BE2C (cell line): Measurements from ENCODE around the gene RAB7A.

ENCODE experiments used
- DNase-seq: peaks from one replicate; pipeline ENCODE4 v3.0.0-alpha.2; 2020
- H3K27me3 ChIP-seq: fragments of 250-450 bp; sonication (Bioruptor Pico); 2 replicates; pipeline ENCODE4 v1.5.1; 2020; ENCODE audit warnings: mild to moderate bottlenecking
- H3K36me3 ChIP-seq: fragments of 250-450 bp; sonication (Bioruptor Pico); 2 replicates; pipeline ENCODE4 v1.5.1; 2020; ENCODE audit warnings: mild to moderate bottlenecking
- H3K4me1 ChIP-seq: fragments of 250-450 bp; sonication (Bioruptor Pico); 2 replicates; pipeline ENCODE4 v1.5.1; 2020
- H3K4me3 ChIP-seq: 2 replicates; pipeline ENCODE4 v1.5.1; 2011; ENCODE audit warnings: low read depth, low read length
- H3K9me3 ChIP-seq: fragments of 250-450 bp; sonication (Bioruptor Pico); 2 replicates; pipeline ENCODE4 v1.5.1; 2020
- CTCF ChIP-seq: IDR thresholded peaks from 2 replicates; pipeline ENCODE4 v1.5.1; 2012; ENCODE audit warnings: mild to moderate bottlenecking, low read depth, low read length

RAB7A gene

DNA sequence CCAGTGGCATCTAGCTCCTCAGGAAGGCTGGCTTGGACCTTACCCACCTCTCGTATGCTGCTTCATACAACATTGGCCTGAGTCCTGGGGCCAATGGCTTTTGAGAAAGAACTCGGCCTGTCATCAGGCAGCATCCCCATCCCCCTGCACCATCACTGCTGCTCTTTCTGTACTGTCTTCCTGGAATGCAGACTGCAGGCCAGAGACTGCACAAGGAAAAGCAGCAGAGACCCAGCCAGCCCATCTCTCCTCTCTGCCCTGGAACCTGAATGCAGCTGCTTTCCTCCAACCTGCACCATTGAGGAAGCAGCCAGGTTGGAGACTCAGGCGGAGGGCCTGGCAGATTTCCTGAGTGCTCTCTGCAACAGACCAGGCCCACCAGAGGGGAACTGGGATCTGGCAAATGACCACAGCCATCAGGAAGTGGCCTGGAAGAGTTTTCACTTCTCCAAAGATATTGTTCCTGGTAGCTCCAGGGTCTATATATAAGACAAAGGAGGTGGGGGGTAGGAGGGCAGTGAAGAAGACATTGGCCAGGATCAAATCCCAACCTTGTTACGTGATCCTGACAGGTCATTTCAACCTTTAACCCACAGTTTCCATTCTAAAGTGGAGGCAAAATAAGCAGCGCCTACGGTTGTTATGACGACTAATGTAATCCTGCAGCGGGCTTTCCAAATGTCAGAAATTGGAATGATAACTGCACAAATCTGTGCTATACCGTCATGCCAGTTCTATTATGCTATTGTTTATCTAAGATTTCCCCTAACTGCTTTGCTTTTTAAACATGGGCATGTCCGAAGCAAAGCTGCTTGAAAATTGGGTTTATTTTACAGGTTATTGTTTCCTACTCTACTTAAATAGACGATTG is 24.4 kb upstream of the RAB7A start:
- peak; percentile 74 for DNase-seq
- TF ChIP-seq CTCF = no peak
- no peaks in the 10 kb centered on the region for H3K9me3 ChIP-seq
- peak overlapping the region; percentile 12; the same call in 1 of the 2 replicates for H3K4me3 ChIP-seq
- no peaks in the 10 kb centered on the region for H3K27me3 ChIP-seq
- no peaks in the 10 kb centered on the region for H3K36me3 ChIP-seq
- peaks cover 16% of the 10 kb centered on the region for H3K4me1 ChIP-seq

DNA sequence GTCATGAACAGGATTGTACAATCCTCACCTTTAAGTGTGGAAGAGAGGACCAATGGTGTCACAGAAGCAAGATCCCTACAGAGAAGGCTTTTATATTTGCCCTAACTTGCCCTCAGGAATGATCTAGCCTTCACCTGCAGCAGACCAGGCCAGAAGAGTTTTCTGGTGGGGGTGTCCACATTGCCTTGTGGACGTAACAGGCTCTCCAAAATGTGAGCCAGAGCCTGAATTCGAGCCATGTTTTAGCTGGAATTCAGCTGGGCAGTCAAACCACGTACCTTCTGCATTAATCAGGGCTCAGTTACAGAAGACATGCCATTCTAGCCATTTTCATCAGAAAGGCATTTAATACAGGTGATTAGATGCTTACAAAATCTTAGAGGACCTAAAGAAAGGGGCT is 23.6 kb upstream of the RAB7A start:
- no peak for TF ChIP-seq CTCF
- H3K4me1 ChIP-seq = peaks cover 16% of the 10 kb centered on the region
- H3K36me3 ChIP-seq = no peaks in the 10 kb centered on the region
- no peaks in the 10 kb centered on the region for H3K9me3 ChIP-seq
- no peaks in the 10 kb centered on the region for H3K27me3 ChIP-seq
- no peak overlapping the region for H3K4me3 ChIP-seq
- no peak for DNase-seq

- H3K4me1 ChIP-seq = peaks cover 16% of the 10 kb centered on the region
- H3K4me3 ChIP-seq = no peak overlapping the region
- no peaks in the 10 kb centered on the region for H3K27me3 ChIP-seq
- no peak for TF ChIP-seq CTCF
- H3K9me3 ChIP-seq = no peaks in the 10 kb centered on the region
- DNase-seq = no peak
- H3K36me3 ChIP-seq = no peaks in the 10 kb centered on the region
These were observed 22.4 kb upstream of the RAB7A start for GRCh38 chr3:128703561-128703960.

- no peak overlapping the region for H3K4me3 ChIP-seq
- H3K36me3 ChIP-seq = no peaks in the 10 kb centered on the region
- H3K27me3 ChIP-seq = no peaks in the 10 kb centered on the region
- H3K4me1 ChIP-seq = peaks cover 11% of the 10 kb centered on the region
- TF ChIP-seq CTCF = no peak
- no peak for DNase-seq
- H3K9me3 ChIP-seq = no peaks in the 10 kb centered on the region
These were observed 19.8 kb upstream of the RAB7A start for GRCh38 chr3:128706086-128706615.

DNA sequence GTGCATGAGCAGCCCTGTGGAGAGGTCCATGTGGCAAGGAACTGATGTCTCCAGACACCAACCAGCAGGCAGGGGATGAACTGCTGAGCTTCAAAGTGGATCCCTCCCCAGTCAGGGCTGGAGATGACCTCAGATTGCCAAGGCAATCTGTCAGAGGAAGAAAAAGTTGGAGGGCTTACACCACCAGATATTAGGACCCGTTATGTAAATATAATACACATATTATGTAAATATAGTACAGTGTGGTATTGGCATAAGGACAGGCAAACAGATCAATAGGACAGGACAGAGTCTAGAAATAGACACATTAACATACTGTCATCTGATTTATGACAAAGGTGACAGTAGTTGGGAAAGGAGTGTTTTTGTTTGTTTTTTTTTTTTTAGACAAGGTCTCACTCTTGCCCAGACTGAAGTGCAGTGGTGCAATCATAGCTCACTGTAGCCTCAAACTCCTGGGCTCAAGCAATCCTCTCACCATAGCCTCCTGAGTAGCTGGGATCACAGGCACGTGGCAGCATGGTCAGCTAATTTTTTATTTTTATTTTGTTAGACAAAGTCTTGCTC is 18.0 kb upstream of the RAB7A start:
- H3K4me3 ChIP-seq = no peak overlapping the region
- DNase-seq = no peak
- H3K9me3 ChIP-seq = no peaks in the 10 kb centered on the region
- no peak for TF ChIP-seq CTCF
- H3K4me1 ChIP-seq = no peaks in the 10 kb centered on the region
- H3K36me3 ChIP-seq = no peaks in the 10 kb centered on the region
- no peaks in the 10 kb centered on the region for H3K27me3 ChIP-seq

- H3K4me3 ChIP-seq = no peak overlapping the region
- DNase-seq = no peak
- H3K4me1 ChIP-seq = no peaks in the 10 kb centered on the region
- H3K36me3 ChIP-seq = no peaks in the 10 kb centered on the region
- no peaks in the 10 kb centered on the region for H3K27me3 ChIP-seq
- no peak for TF ChIP-seq CTCF
- no peaks in the 10 kb centered on the region for H3K9me3 ChIP-seq
These were observed 16.9 kb upstream of the RAB7A start for GRCh38 chr3:128709038-128709437.
